Fibroblast of skin of abdomen (primary cell): Measurements from ENCODE around the gene CEACAM20. TPM values are rescaled to one million over a fixed set of nuclear protein-coding genes. Genes with fewer than 3 reads are reported as not detected.
A peak's percentile ranks its signal among the peaks of the same experiment; 100 is the strongest.
"Not testable (repeated sequence)": the region's sequence is repeated elsewhere in the genome, so short reads cannot be mapped to it uniquely, and the experiment has no call there.

Source experiments
- DNase-seq: peaks from one replicate; pipeline ENCODE4 v3.0.0-alpha.2; 2013
- polyA plus RNA-seq, 2 experiments: library from polyadenylated mRNA; unstranded; fragments of 120-200 nt; gene quantifications; one replicate each; pipeline ENCODE4 v1.2.1, GENCODE V29; 2013; ENCODE audit not compliant: insufficient read length in 2 of 2

Gene CEACAM20
- polyA plus RNA-seq (2013, experiment 1 of 2; ENCODE audit: insufficient read length), result not detected
- polyA plus RNA-seq (2013, experiment 2 of 2; ENCODE audit: insufficient read length), result not detected

- DNase-seq, result no peak
These were observed at the start of gene CEACAM20 for GRCh38 chr19:44529536-44529935. TSS of gene CEACAM20 (minus strand) at chr19:44529675. CDS start at chr19:44529509, 166 bp downstream.

- no peak for DNase-seq
These were observed 48.0 kb upstream of the CEACAM20 start for GRCh38 chr19:44577566-44577874.

- peak; percentile 40 for DNase-seq
These were observed 47.5 kb upstream of the CEACAM20 start for GRCh38 chr19:44576843-44577565.

GRCh38 chr19:44575116-44575700 lies 45.7 kb upstream of the CEACAM20 start:
- DNase-seq, result no peak

GRCh38 chr19:44574186-44574950 lies 44.9 kb upstream of the CEACAM20 start:
- DNase-seq, result no peak

GRCh38 chr19:44573627-44574026 lies 44.2 kb upstream of the CEACAM20 start:
- no peak for DNase-seq

- DNase-seq, result no peak
These were observed 43.7 kb upstream of the CEACAM20 start for GRCh38 chr19:44573183-44573582.

GRCh38 chr19:44572581-44572900 lies 43.1 kb upstream of the CEACAM20 start:
- DNase-seq, result no peak

GRCh38 chr19:44571830-44572580 lies 42.5 kb upstream of the CEACAM20 start:
- no peak for DNase-seq

- DNase-seq, result peak; percentile 78
These were observed 41.7 kb upstream of the CEACAM20 start for GRCh38 chr19:44570984-44571684.

GRCh38 chr19:44570603-44570983 lies 41.1 kb upstream of the CEACAM20 start:
- DNase-seq, result no peak

- DNase-seq, result no peak
These were observed 38.3 kb upstream of the CEACAM20 start for GRCh38 chr19:44567745-44568144.

- no peak for DNase-seq
These were observed 37.5 kb upstream of the CEACAM20 start for GRCh38 chr19:44566984-44567383.

GRCh38 chr19:44563086-44563655 lies 33.7 kb upstream of the CEACAM20 start:
- DNase-seq, result not testable (repeated sequence)

- DNase-seq, result no peak
These were observed 28.5 kb upstream of the CEACAM20 start for GRCh38 chr19:44557933-44558332.

GRCh38 chr19:44554641-44555246 lies 25.3 kb upstream of the CEACAM20 start:
- DNase-seq, result no peak

- no peak for DNase-seq
These were observed 24.1 kb upstream of the CEACAM20 start for GRCh38 chr19:44553478-44554171.

- DNase-seq, result no peak
These were observed 22.8 kb upstream of the CEACAM20 start for GRCh38 chr19:44552324-44552723.

- no peak for DNase-seq
These were observed 22.4 kb upstream of the CEACAM20 start for GRCh38 chr19:44551850-44552249.

GRCh38 chr19:44550976-44551375 lies 21.5 kb upstream of the CEACAM20 start:
- DNase-seq, result not testable (repeated sequence)

GRCh38 chr19:44549507-44549906 lies 20.0 kb upstream of the CEACAM20 start:
- DNase-seq, result no peak
